Activated naive CD8-positive, alpha-beta T cell (primary cell): ENCODE data around the gene KRTCAP2.
"Not testable (repeated sequence)": the region's sequence is repeated elsewhere in the genome, so short reads cannot be mapped to it uniquely, and the experiment has no call there.

Source experiments
- H3K27ac Mint-ChIP-seq: one replicate; pipeline ENCODE4 v1.8.0; 2021; ENCODE audit warnings: mixed read lengths
- H3K27me3 Mint-ChIP-seq: one replicate; pipeline ENCODE4 v1.8.0; 2021; ENCODE audit warnings: mixed read lengths
- H3K36me3 Mint-ChIP-seq: one replicate; pipeline ENCODE4 v1.8.0; 2021; ENCODE audit warnings: mixed read lengths
- H3K4me1 Mint-ChIP-seq: one replicate; pipeline ENCODE4 v1.8.0; 2021; ENCODE audit warnings: low read depth, mixed read lengths
- H3K4me3 Mint-ChIP-seq: one replicate; pipeline ENCODE4 v1.8.0; 2021; ENCODE audit warnings: mild to moderate bottlenecking, mixed read lengths
- H3K9me3 Mint-ChIP-seq: one replicate; pipeline ENCODE4 v1.8.0; 2021; ENCODE audit warnings: low read depth, mixed read lengths

The KRTCAP2 gene

DNA sequence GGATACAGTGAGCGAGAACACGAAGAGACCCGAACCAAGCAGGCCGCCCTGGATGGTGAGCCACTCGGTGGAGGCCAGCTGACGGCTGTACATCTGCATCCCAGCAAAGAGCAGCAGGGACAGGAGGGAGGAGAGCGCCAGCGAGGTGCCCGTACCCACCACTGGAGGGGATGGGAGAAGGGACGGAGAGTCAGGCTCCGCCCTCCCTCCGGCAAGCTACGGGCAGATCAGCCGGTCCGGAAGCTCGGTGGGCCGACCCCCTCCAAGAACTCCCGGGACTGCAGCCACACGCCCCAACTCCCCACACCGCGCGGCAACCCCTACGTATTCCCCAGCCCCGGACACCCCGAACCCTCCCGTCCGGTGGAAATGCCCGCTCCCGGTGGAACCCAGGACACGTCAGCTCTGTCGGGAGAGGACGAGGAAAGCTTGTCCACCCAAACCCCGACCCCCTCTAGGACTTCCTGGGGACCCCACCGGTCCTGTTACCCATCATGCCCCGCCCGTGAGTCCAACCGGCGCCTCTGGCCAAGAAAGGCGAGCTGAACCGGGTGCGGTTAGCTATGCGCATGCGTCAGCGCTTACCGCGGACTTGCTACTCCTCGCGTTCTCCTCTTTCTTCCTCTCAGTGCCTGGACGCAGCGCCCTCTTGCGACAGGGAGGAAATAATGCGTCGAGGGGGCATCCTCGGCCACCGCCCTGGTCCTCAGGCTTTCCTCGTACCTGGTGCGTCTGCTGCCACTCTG, at the start of gene KRTCAP2:
Gene KRTCAP2, minus strand, starts transcription at position 573 of the 746 bp plus-strand sequence. Its CDS starts 80 bp downstream, at position 493.
- Mint-ChIP-seq H3K36me3 (peaks cover 8% of the 10 kb centered on the region), H3K4me3 (peak within 1 kb of the TSS; percentile 98), H3K4me1 (peaks cover 49% of the 10 kb centered on the region), H3K27ac (peak within 1 kb of the TSS; percentile 99), H3K27me3 (no peaks in the 10 kb centered on the region), H3K9me3 (no peaks in the 10 kb centered on the region)

DNA sequence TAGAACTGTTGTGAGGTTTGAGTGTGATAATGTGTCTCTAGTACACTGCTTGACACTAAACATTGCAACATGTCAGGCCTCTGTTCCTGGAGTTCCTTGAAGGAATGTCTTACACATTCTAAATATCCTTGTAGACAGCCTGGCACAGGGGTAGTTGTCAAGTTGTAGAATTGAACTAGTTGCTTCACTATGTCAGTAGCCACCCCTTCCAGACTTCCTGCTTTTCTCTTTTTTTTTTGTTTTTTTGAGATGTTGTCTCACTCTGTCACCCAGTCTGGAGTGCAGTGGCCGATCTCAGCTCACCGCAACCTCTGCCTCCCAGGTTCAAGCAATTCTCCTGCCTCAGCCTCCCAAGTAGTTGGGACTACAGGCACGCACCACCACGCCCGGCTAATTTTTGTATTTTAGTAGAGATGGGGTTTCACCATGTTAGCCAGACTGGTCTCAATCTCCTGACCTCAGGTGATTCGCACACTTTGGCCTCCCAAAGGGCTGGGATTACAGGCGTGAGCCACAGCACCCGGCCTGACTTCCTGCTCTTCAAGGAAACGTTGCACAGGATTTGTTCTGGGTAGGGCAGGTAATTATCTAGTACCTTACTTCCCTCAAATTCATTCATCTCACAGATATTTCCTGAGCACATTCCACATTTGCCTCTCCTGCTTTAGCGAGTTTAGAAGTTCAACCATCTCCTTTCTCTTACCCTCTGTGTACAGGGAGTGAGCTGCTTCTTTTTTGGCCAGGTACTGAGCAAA, 47.3 kb upstream of the KRTCAP2 start:
- not testable (repeated sequence) for H3K4me3 Mint-ChIP-seq, H3K27ac Mint-ChIP-seq, H3K9me3 Mint-ChIP-seq

DNA sequence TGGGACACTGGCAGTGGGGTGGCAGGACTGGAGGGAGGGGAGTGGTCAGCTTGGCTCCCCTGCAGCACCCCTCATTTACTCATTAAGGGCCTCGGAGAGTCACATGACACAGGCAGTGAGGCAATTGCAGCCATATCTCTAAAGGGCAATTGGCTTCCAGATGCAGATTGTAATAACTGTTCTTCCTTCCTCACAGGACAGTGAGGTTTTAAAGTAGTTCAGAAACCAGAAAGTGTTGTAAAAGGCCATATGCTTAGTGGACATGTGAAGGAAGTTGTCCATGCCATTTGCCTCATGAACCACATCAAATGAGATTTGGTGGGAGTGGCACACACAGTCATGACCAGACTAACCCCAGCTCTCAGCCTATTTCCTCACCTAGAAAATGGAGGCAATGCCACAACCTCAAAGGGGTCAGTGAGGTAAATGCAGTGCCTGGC, 46.5 kb upstream of the KRTCAP2 start:
- H3K4me1 Mint-ChIP-seq, result peaks cover 10% of the 10 kb centered on the region
- H3K36me3 Mint-ChIP-seq, result no peaks in the 10 kb centered on the region
- no peaks in the 10 kb centered on the region for H3K27me3 Mint-ChIP-seq
- H3K27ac Mint-ChIP-seq, result no peak overlapping the region
- H3K9me3 Mint-ChIP-seq, result no peaks in the 10 kb centered on the region
- no peak overlapping the region for H3K4me3 Mint-ChIP-seq

More for the DNA sequence above, 47.3 kb upstream of the KRTCAP2 start:
- peaks cover 11% of the 10 kb centered on the region for H3K4me1 Mint-ChIP-seq
- not testable (repeated sequence) for H3K27me3 Mint-ChIP-seq, H3K36me3 Mint-ChIP-seq

DNA sequence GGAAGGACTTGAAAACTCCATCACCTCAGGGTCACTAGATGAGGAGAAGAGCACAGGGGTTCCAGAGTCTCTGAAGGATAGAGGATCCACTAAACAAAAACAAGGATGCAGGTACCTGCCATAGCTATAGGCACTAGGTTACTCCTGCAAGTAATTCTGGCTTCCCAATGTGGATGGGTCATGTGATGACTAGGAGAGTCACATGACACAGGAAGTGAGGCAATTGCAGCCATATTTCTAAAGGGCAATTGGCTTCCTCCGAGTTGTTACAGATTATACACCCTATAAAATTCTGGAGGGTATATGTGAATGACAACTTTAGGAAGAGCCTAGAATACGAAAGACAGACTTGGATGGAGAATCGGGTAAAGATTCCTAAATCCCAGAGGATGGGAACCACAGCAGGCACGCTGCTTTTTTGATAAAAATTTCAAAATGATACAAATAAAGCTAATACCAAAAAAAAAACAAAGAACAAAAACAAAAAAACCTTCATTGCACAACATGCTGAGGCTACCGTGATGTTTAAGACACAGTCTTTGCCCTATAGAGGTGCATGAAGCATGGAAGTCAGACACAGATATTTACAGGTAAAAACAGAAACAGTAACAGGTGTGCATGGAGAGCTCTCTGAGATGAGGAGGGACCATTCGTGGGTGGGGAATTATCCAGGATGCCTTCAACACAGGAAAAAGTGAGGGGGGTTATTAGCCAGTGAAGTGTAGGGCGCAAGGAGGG, 45.9 kb upstream of the KRTCAP2 start:
- Mint-ChIP-seq H3K4me1 (peaks cover 9% of the 10 kb centered on the region), H3K9me3 (no peaks in the 10 kb centered on the region), H3K36me3 (no peaks in the 10 kb centered on the region), H3K27me3 (no peaks in the 10 kb centered on the region), H3K4me3 (no peak overlapping the region), H3K27ac (no peak overlapping the region)

DNA sequence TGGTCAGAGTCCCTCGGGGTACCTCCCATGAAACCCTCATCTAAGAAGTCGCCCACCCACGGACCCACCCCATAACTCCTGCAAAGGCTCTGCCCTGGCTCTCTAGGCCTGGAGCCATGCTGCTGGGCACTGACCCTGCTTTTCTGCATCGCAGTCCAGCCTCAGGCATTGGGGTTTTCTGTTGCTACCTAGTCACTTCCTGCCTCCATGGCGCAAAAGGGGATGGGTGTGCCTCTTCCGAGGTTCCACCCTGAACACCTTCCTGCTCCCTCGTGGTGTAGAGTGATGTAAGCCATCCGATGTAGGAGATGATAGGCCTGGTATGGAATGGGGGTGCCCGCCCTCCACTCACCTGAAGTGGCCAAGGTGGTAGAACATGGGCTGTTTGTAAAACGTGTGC, 41.6 kb upstream of the KRTCAP2 start:
- not testable (repeated sequence) for H3K4me3 Mint-ChIP-seq, H3K9me3 Mint-ChIP-seq, H3K27me3 Mint-ChIP-seq, H3K36me3 Mint-ChIP-seq, H3K4me1 Mint-ChIP-seq
- peak overlapping the region; percentile 0 for H3K27ac Mint-ChIP-seq

DNA sequence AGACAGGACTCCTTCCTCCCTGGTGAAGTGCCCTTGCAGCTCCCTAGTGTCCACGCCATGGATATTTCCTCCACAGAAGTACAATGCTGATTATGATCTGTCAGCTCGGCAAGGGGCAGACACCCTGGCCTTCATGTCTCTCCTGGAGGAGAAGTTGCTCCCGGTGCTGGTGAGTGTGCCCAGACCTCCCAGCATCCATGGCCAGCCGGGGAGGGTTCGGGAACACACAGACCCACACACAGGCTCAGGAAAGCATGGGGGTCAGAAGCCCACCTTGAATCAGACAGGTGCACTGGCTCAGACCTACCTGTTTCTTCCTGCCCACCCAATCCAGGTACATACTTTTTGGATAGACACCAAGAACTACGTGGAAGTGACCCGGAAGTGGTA, 38.9 kb upstream of the KRTCAP2 start:
- H3K4me3 Mint-ChIP-seq, H3K27ac Mint-ChIP-seq, H3K27me3 Mint-ChIP-seq, H3K36me3 Mint-ChIP-seq, H3K9me3 Mint-ChIP-seq: not testable (repeated sequence)
- peaks cover 14% of the 10 kb centered on the region for H3K4me1 Mint-ChIP-seq

DNA sequence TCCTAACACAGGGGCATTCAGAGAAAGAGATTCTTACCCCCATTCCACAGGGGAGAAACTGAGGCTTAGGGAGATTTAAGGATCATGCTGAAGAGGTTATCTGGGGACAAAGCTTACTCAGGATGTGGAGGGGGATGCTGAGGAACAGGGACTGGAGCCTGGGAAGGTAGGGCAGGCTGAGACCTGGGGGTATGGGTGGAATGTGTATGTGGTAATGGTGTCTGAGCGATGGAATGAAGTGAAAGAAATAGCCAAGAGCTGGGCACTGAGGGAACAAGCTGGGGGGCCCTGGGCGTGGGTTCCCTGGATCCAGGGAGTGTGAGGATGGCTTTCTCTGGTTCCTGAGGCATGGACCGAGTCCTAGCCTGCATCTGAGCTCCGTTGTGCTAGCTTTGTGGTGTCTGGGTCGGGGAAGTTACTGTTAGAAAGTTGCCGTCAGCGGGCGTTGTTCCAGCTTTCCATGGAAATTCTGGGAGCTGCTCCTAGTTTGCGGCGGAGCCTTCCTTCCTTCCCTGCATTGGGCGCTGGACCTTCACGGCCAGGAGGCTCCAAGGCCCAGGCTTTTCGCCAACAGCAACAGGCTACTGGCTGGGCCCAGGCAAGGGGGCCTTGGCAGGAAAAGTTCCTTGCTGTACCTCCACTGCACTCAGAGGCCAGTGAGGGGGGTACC, 38.4 kb upstream of the KRTCAP2 start:
- not testable (repeated sequence) for H3K9me3 Mint-ChIP-seq, H3K4me3 Mint-ChIP-seq, H3K36me3 Mint-ChIP-seq, H3K27ac Mint-ChIP-seq, H3K27me3 Mint-ChIP-seq
- H3K4me1 Mint-ChIP-seq, result peaks cover 18% of the 10 kb centered on the region

DNA sequence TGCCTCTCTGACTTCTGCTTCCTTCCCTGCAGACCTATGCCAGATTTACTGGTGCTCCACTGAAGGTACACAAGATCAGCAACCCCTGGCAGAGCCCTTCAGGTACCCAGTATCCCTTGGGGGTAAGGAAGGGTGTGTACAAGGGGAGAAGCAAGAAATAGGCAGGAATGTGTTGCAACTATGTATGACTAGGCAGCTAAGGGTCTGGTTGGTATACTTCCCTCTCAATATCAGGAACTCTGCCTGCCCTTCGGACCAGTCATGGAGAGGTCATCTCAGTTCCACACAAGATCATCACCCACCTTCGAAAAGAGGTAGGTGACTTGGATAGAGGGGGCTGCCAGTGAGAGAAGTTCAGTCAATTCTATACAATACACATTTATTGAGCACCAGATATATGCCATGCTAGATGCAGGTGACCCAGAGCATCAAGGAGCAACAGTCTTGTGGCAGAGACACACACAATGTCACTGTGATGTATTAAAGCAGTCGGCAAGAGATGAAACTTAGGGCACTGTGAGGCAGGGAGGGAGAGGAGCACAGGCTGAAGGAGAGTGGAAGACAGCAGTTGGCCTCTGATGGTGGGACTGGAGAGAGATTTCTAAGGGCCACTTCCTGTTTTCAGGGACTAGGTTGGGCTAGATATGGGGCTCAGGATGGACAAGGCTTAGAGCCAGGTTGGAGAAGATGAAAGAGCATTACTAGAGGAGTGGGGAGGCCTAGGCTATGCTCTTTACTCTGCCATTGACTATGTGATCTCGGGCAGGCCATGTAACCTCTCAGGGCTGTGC, 37.4 kb upstream of the KRTCAP2 start:
- peak overlapping the region; percentile 31 for H3K27ac Mint-ChIP-seq
- no peaks in the 10 kb centered on the region for H3K27me3 Mint-ChIP-seq
- peak overlapping the region; percentile 95 for H3K4me3 Mint-ChIP-seq
- no peaks in the 10 kb centered on the region for H3K36me3 Mint-ChIP-seq
- H3K4me1 Mint-ChIP-seq, result peaks cover 18% of the 10 kb centered on the region
- no peaks in the 10 kb centered on the region for H3K9me3 Mint-ChIP-seq

DNA sequence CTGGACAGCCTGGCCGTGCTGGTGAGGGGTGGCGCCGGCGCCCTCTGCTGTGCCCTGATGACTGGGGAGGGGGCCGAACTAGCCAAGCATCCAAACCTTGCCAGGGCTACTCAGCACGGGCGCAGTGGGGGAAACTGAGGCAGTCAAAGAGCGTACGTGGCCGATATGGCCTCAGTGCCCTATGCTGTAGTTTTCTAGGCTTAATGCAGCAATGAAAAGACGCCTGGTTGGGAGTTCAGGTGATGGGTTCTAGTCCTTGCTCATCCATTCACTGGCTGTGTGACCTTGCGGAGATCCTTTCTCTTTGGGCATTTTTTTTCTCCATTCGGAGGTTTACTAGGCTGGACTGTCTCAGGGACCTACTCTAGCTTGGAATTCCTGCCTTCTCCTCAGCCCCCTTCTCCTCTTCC, 36.2 kb upstream of the KRTCAP2 start:
- Mint-ChIP-seq H3K9me3 (no peaks in the 10 kb centered on the region), H3K27me3 (no peaks in the 10 kb centered on the region), H3K4me3 (peak overlapping the region; percentile 95), H3K36me3 (no peaks in the 10 kb centered on the region), H3K27ac (peak overlapping the region; percentile 91), H3K4me1 (peaks cover 18% of the 10 kb centered on the region)

DNA sequence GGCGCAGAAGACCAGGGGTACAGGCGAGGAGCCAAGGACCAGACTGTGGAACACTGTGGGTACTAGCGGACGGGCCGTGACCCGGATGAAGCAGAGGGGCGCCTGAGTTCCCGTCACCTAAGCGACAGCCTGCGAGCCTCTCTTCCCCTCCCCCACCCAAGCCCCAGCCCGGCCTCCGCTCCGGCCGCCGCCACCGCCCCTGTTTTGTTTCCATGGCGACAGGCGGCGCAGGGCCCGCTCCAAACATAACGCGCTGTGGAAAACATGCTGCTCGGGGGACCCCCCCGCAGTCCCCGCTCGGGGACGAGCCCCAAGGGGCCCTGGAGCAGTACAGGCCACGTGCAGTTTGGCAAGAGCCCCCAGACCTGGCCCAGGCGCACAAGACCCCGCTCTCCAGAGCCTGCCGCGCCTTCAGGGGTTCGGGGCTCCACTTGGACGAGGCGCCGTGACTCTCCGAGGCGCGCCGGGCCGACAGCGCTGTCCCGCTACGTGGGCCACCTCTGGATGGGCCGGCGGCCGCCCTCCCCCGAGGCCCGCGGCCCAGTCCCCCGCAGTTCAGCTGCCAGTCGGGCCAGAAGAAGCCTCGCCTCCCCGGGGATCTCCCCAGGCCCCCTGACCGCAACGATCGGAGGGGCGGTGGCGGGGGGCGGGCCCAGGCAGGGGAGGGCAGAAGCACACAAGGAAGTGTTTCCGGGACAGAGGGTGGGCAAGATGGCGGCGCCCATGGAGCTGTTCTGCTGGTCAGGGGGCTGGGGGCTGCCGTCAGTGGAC, 35.6 kb upstream of the KRTCAP2 start, which contains the start of gene MTX1:
Gene MTX1, plus strand, starts transcription at position 155 of the 771 bp plus-strand sequence. Its CDS starts 110 bp downstream, at position 265.
- no peaks in the 10 kb centered on the region for H3K9me3 Mint-ChIP-seq
- no peaks in the 10 kb centered on the region for H3K36me3 Mint-ChIP-seq
- H3K27me3 Mint-ChIP-seq, result no peaks in the 10 kb centered on the region
- peak within 1 kb of the TSS; percentile 95 for H3K4me3 Mint-ChIP-seq
- H3K27ac Mint-ChIP-seq, result peak within 1 kb of the TSS; percentile 91
- peaks cover 18% of the 10 kb centered on the region for H3K4me1 Mint-ChIP-seq

DNA sequence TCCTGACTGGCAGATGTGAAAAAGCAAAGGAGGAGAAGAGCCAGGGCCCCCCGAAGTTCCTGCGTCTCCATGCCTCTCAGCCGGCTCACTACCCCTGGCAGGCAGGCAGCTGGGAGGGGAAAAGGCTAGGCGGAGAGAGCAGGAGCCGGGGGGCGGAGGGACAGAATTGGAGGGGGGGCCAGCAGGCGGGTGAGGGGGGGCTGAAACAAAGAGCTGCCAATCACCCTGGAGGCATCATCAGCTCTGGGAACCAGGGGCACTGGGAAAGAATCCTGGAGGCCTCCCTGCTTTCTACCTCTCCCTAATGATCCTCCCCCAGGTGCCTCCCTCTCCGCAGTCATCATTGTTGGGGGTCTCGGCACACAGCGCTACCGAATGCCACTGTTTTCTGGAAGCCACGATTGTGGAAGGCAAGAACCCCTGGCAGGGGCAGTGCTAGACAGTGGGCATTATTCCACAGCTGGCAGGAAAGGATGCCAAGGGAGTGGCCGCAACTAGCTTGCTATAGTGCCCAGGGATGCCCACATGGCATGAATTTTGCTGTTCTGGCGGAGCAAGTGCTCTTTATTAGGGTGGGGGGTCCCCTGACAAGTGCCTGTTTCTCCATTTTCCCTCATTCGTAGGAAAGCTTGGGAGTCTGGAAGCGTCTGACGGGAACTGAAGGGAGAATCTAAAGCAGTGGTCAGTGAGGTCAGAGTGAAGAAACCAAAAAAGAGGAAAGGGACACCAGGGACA, 34.9 kb upstream of the KRTCAP2 start, which contains the start of gene THBS3:
Gene THBS3, minus strand, starts transcription at position 92 of the 735 bp plus-strand sequence. Its CDS starts 21 bp downstream, at position 71.
- H3K27me3 Mint-ChIP-seq, result no peaks in the 10 kb centered on the region
- no peaks in the 10 kb centered on the region for H3K36me3 Mint-ChIP-seq
- peak within 1 kb of the TSS; percentile 95 for H3K4me3 Mint-ChIP-seq
- no peaks in the 10 kb centered on the region for H3K9me3 Mint-ChIP-seq
- peaks cover 18% of the 10 kb centered on the region for H3K4me1 Mint-ChIP-seq
- H3K27ac Mint-ChIP-seq, result peak within 1 kb of the TSS; percentile 90

DNA sequence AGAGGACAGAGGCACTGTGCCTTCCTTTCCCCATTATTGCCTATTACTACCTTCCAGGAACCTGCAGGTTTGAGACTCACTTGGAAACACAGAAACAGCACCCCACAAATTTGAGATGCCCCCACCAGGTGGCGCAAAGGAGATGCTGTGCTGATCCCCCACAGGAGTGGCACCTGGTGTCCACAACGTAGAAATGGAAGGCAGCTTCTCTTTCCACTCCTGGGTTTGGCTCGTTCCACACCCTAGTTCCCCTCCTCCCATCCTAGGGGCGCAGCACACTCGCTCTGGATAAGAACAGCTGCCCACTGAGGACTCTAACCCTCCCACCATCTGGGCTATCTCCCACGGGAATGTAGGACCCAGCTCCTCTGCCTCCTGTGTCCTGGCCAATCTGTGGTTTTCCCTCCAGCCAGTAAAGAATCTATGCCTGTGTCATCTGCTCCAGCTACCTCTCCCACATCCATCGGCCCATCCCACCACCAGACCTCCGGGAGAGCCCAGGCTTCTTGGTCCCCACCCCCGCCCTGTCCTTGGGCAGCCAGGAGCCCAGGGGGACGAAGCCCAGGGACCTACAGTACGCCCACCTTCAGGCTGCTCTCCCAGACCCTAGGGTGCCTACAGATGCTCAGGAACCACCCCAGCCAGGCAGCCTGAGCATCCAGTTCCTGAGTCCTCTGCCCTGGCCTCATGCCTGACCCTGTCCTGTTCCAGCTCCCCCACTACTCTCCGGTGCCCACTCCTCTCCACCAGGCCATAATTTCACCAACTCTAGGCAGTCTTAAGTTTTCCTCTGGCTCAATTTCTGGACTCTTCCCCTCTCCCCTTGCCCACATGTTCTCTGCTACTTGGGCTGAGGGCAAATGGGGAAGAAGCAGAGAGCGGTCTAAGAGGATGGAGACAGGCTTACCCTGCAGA, 34.0 kb upstream of the KRTCAP2 start:
- Mint-ChIP-seq H3K27me3 (no peaks in the 10 kb centered on the region), H3K4me3 (peak overlapping the region; percentile 71), H3K9me3 (no peaks in the 10 kb centered on the region), H3K36me3 (no peaks in the 10 kb centered on the region), H3K27ac (peak overlapping the region; percentile 61), H3K4me1 (peaks cover 18% of the 10 kb centered on the region)
